ENCODE data around the gene COPS4.
"Not testable (repeated sequence)": the region's sequence is repeated elsewhere in the genome, so short reads cannot be mapped to it uniquely, and the experiment has no call there.

Gene COPS4

DNA sequence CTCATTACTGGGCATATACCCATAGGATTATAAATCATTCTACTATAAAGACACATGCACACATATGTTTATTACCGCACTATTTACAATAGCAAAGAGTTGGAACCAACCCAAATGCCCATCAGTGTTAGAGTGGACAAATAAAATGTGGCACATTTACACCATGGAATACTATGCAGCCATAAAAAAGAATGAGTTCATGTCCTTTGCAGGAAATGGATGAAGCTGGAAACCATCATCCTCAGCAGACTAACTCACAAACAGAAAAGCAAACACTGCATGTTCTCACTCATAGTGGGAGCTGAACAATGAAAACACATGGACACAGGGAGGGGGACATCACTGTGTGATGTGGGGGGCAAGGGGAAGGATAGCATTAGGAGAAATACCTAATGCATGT, 11.4 kb upstream of the COPS4 start:
- not testable (repeated sequence) for H3K9me3 ChIP-seq (ENCODE audit: control insufficient read depth, low read length); H3K27me3 ChIP-seq (ENCODE audit: control insufficient read depth, insufficient read depth, low read length, poor library complexity, severe bottlenecking); H3K4me1 ChIP-seq (ENCODE audit: control insufficient read depth, insufficient read depth, low read length); H3K4me3 ChIP-seq (ENCODE audit: insufficient read depth, low read depth, low read length); H3K36me3 ChIP-seq (ENCODE audit: control insufficient read depth, insufficient read depth, low read length); H3K27ac ChIP-seq (ENCODE audit: insufficient read depth, low read depth, low read length, poor library complexity, severe bottlenecking)
- 90 to 95% methylated on average over 1 of the region's 1 CpG for WGBS, 2 experiments

DNA sequence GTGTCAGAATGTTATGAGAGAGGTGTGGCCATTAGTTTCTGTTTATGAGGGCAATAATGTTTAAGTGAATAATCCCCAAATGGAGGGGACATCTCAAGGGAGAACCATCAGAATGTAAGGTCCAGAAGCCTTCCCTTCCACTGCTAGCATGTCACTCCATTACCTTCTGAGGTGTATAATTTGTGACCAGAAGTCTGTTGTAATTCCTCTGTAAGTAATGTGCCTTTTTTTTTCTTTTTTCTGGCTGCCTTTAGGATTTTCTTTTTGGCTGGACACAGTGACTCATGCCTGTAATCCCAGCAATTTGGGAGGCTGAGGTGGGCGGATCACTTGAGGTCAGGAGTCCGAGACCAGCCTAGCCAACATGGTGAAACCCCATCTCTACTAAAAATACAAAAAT, 10.8 kb upstream of the COPS4 start:
- WGBS, 2 experiments: 87 to 100% methylated on average over 2 of the region's 2 CpGs
- Histone ChIP-seq H3K27me3 (ENCODE audit: control insufficient read depth, insufficient read depth, low read length, poor library complexity, severe bottlenecking) (peaks cover 10% of the 10 kb centered on the region), H3K36me3 (ENCODE audit: control insufficient read depth, insufficient read depth, low read length) (no peaks in the 10 kb centered on the region), H3K27ac (ENCODE audit: insufficient read depth, low read depth, low read length, poor library complexity, severe bottlenecking) (no peak overlapping the region), H3K4me1 (ENCODE audit: control insufficient read depth, insufficient read depth, low read length) (no peaks in the 10 kb centered on the region), H3K9me3 (ENCODE audit: control insufficient read depth, low read length) (no peaks in the 10 kb centered on the region), H3K4me3 (ENCODE audit: insufficient read depth, low read depth, low read length) (no peak overlapping the region)

DNA sequence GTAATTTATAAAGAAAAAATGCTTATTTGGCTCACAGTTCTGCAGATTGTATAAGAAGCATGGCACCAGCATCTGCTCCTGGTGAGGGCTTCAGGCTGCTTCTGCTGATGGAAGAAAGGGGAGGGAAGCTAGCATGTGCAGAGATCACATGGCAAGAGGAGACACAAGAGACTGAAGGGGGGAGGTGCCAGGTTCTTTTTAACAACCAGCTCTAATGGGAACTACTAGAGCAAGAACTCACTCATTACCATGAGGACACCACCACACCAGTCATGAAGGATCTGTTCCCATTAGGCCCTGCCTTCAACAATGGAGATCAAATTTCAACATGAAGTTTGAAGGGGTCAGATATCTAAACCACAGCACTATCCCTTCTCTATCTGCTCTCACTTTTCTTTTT, 9.4 kb upstream of the COPS4 start:
- H3K4me3 ChIP-seq (ENCODE audit: insufficient read depth, low read depth, low read length): no peak overlapping the region
- H3K27ac ChIP-seq (ENCODE audit: insufficient read depth, low read depth, low read length, poor library complexity, severe bottlenecking): no peak overlapping the region
- no peaks in the 10 kb centered on the region for H3K9me3 ChIP-seq (ENCODE audit: control insufficient read depth, low read length)
- H3K27me3 ChIP-seq (ENCODE audit: control insufficient read depth, insufficient read depth, low read length, poor library complexity, severe bottlenecking): peaks cover 24% of the 10 kb centered on the region
- no peaks in the 10 kb centered on the region for H3K4me1 ChIP-seq (ENCODE audit: control insufficient read depth, insufficient read depth, low read length)
- no peaks in the 10 kb centered on the region for H3K36me3 ChIP-seq (ENCODE audit: control insufficient read depth, insufficient read depth, low read length)

DNA sequence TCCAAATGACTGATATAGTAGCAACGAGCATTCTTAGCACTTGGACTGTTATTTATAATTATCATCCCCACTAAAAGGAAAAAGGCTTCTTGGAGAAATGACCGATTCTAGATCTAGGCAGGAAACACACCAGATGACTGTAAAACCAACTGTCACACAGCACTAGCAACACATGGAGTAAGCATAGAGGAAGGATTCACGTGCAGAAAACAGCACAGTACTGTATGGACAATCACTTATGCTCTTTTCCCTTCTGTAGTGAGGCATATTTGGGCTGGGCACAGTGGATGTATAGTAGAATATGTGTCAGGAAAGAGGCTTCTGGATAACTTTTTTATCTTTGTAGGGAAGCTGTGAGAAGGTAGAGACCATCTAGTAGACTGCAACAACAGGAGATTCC, 6.0 kb upstream of the COPS4 start:
- H3K4me1 ChIP-seq (ENCODE audit: control insufficient read depth, insufficient read depth, low read length): no peaks in the 10 kb centered on the region
- no peak overlapping the region for H3K4me3 ChIP-seq (ENCODE audit: insufficient read depth, low read depth, low read length)
- whole genome bisulfite sequencing, 2 experiments: 68 to 73% methylated on average over 3 of the region's 3 CpGs
- H3K27ac ChIP-seq (ENCODE audit: insufficient read depth, low read depth, low read length, poor library complexity, severe bottlenecking): no peak overlapping the region
- peaks cover 24% of the 10 kb centered on the region for H3K27me3 ChIP-seq (ENCODE audit: control insufficient read depth, insufficient read depth, low read length, poor library complexity, severe bottlenecking)
- H3K9me3 ChIP-seq (ENCODE audit: control insufficient read depth, low read length): no peaks in the 10 kb centered on the region
- H3K36me3 ChIP-seq (ENCODE audit: control insufficient read depth, insufficient read depth, low read length): no peaks in the 10 kb centered on the region

DNA sequence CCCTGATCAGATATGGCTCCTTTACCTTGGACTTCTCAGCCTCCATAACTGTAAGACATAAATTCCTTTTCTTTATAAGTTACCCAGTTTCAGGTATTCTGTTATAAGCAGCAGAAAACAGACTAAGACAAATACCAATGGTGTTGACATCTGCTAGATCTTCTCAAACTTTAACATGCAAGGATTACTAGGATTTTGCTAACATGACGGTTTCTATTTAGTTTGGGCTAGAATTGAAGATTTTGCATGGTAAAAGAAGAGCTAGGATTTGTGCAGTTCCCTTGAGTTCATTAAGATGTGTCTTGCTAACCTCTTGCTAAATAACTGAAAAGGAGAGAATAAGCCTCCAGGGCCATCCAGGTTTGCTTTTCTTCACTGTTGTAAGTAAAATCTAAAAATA, 5.3 kb upstream of the COPS4 start:
- no peaks in the 10 kb centered on the region for H3K4me1 ChIP-seq (ENCODE audit: control insufficient read depth, insufficient read depth, low read length)
- H3K27me3 ChIP-seq (ENCODE audit: control insufficient read depth, insufficient read depth, low read length, poor library complexity, severe bottlenecking): peaks cover 24% of the 10 kb centered on the region
- 89 to 91% methylated on average over 1 of the region's 1 CpG for WGBS, 2 experiments
- H3K9me3 ChIP-seq (ENCODE audit: control insufficient read depth, low read length): no peaks in the 10 kb centered on the region
- H3K27ac ChIP-seq (ENCODE audit: insufficient read depth, low read depth, low read length, poor library complexity, severe bottlenecking): no peak overlapping the region
- H3K4me3 ChIP-seq (ENCODE audit: insufficient read depth, low read depth, low read length): no peak overlapping the region
- H3K36me3 ChIP-seq (ENCODE audit: control insufficient read depth, insufficient read depth, low read length): no peaks in the 10 kb centered on the region

DNA sequence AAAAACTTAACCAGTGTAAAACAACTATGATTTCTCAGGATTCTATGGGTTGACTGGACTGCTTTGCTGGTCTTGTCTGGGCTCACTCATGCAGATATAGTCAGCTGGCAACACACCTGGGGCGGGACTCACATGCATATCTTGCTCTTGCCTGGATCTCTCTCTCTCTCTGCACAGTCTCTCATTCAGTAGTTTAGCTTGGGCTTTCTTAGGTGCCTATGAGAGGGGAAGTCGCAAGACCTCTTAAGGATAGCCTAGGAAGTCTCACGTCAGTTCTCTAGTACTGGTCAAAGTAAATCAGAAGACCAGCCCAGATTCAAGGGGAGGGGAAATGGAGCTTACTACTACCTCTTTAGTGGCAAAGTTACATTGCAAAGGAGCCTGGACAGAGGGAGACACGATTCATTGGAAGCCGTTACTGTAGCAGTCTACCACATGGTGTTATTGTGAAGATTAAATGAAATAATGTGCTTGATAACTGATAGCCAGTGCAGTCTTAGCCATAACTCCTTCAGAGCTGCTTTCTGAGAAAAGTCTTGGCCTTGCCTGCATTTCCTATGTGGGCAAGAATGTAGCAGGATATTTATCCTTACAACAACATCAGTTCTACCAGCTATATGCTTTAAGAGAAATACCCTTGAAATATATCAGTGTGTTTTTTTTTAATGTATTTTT, 2.1 kb downstream of the COPS4 start:
- no peaks in the 10 kb centered on the region for H3K36me3 ChIP-seq (ENCODE audit: control insufficient read depth, insufficient read depth, low read length)
- no peak overlapping the region for H3K4me3 ChIP-seq (ENCODE audit: insufficient read depth, low read depth, low read length)
- H3K4me1 ChIP-seq (ENCODE audit: control insufficient read depth, insufficient read depth, low read length): no peaks in the 10 kb centered on the region
- H3K27me3 ChIP-seq (ENCODE audit: control insufficient read depth, insufficient read depth, low read length, poor library complexity, severe bottlenecking): no peaks in the 10 kb centered on the region
- no peaks in the 10 kb centered on the region for H3K9me3 ChIP-seq (ENCODE audit: control insufficient read depth, low read length)
- 92 to 95% methylated on average over 5 of the region's 5 CpGs for WGBS, 2 experiments
- no peak overlapping the region for H3K27ac ChIP-seq (ENCODE audit: insufficient read depth, low read depth, low read length, poor library complexity, severe bottlenecking)

DNA sequence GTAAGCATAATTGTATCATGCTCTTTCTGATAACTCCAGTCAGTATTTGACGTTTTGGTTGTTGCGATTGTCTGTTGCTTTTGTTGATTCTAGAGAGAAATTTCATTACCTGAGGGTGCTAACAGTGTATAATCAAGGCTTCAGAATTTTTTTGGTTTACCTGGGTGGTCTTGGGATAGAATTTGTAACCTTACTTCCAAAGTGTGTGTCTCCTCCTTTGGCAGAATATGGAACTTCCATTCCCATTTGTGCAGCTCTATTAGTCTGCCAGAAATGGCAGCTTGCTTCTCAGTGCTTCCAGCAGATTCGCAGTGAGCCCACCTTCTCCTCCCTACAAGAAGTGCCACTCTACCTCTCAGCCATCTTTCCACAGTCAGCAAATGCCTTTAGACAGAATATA, 5.3 kb downstream of the COPS4 start:
- no peaks in the 10 kb centered on the region for H3K36me3 ChIP-seq (ENCODE audit: control insufficient read depth, insufficient read depth, low read length)
- H3K9me3 ChIP-seq (ENCODE audit: control insufficient read depth, low read length): no peaks in the 10 kb centered on the region

DNA sequence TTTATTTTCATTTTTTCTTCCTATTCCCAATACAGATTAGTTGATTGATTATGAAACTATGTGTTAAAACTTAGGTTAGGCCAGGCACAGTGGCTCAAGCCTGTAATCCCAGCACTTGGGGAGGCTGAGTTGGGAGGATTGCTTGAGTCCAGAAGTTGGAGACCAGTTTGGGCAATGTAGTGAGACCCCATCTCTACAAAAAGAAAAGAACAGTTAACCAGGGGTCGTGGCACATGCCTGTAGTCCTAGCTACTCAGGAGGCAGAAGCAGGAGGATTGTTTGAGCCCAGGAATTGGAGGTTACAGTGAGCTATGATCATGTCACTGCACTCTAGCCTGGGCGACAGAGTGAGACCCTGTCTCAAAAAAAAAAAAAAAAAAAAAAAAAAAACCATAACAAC, 8.2 kb downstream of the COPS4 start:
- 95 to 96% methylated on average over 1 to 2 of the region's 2 CpGs for WGBS, 2 experiments
- H3K27me3 ChIP-seq (ENCODE audit: control insufficient read depth, insufficient read depth, low read length, poor library complexity, severe bottlenecking); H3K4me3 ChIP-seq (ENCODE audit: insufficient read depth, low read depth, low read length): not testable (repeated sequence)

More for the DNA sequence above, 5.3 kb downstream of the COPS4 start:
- H3K4me1 ChIP-seq (ENCODE audit: control insufficient read depth, insufficient read depth, low read length): no peaks in the 10 kb centered on the region
- WGBS, 2 experiments: 93 to 94% methylated on average over 3 of the region's 3 CpGs
- no peaks in the 10 kb centered on the region for H3K27me3 ChIP-seq (ENCODE audit: control insufficient read depth, insufficient read depth, low read length, poor library complexity, severe bottlenecking)
- no peak overlapping the region for H3K27ac ChIP-seq (ENCODE audit: insufficient read depth, low read depth, low read length, poor library complexity, severe bottlenecking)
- no peak overlapping the region for H3K4me3 ChIP-seq (ENCODE audit: insufficient read depth, low read depth, low read length)

DNA sequence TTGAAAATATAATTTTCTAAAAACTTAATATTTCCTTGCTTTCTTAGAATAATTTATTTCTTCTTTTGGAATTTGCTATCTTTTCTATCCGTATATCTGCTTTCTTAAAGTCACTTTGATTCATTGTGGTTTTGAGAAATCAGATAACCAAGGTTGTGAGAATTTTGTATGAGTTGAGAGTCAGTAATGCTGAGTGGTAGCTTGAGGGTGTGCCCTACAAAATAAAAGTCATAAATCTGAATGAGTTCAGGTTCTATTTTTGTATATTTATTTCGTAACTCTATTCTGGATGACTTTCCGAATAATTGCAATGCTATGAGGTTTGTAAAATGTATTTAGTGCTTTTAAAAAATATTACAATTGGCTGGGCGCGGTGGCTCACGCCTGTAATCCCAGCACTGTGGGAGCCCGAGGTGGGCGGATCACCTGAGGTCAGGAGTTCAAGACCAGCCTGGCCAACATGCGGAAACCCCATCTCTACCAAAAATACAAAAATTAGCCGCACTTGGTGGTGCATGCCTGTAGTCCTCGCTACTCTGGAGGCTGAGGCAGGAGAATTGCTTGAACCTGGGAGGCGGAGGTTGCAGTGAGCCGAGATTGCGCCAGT, 8.9 kb downstream of the COPS4 start:
- no peak overlapping the region for H3K4me3 ChIP-seq (ENCODE audit: insufficient read depth, low read depth, low read length)
- no peak overlapping the region for H3K27ac ChIP-seq (ENCODE audit: insufficient read depth, low read depth, low read length, poor library complexity, severe bottlenecking)
- H3K4me1 ChIP-seq (ENCODE audit: control insufficient read depth, insufficient read depth, low read length): no peaks in the 10 kb centered on the region
- no peaks in the 10 kb centered on the region for H3K27me3 ChIP-seq (ENCODE audit: control insufficient read depth, insufficient read depth, low read length, poor library complexity, severe bottlenecking)
- no peaks in the 10 kb centered on the region for H3K9me3 ChIP-seq (ENCODE audit: control insufficient read depth, low read length)
- 91 to 95% methylated on average over 12 to 14 of the region's 14 CpGs for WGBS, 2 experiments
- no peaks in the 10 kb centered on the region for H3K36me3 ChIP-seq (ENCODE audit: control insufficient read depth, insufficient read depth, low read length)

More for the DNA sequence above, 8.2 kb downstream of the COPS4 start:
- not testable (repeated sequence) for H3K36me3 ChIP-seq (ENCODE audit: control insufficient read depth, insufficient read depth, low read length); H3K9me3 ChIP-seq (ENCODE audit: control insufficient read depth, low read length); H3K4me1 ChIP-seq (ENCODE audit: control insufficient read depth, insufficient read depth, low read length); H3K27ac ChIP-seq (ENCODE audit: insufficient read depth, low read depth, low read length, poor library complexity, severe bottlenecking)

DNA sequence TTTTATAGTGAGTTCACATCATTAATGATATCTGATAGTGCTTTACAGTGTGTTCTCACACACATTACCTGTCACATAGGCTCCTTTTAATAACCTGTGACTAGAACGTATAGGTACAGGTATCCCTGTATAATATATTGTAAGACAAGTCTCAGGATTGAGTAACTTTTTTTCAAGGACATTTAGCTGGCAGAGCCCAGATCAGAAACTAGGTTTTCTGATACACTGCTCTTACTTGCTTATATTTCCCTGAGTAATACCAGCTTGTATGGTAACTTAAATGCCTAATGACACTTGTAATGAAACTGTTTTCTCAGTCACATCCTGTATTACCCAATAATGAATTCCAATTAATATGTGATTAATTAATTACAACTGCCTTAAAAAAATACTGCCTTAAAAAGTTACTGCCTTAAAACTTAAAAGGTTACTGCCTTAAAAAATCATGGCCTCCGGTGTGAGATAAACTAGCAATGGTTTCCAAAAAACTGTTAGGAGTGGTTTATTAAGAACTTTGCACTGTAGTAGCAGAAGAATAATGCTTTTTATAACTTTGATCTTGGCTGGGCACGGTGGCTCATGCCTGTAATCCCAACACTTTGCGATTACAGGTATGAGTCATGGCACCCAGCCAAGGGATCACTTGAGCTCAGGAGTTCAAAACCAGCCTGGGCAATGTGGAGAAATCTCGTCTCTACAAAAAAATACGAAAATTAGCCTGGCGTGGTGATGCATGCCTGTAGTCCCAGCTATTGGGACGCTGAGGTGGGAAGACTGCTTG, 11.9 kb downstream of the COPS4 start:
- Histone ChIP-seq H3K27ac (ENCODE audit: insufficient read depth, low read depth, low read length, poor library complexity, severe bottlenecking) (no peak overlapping the region), H3K36me3 (ENCODE audit: control insufficient read depth, insufficient read depth, low read length) (peaks cover 10% of the 10 kb centered on the region), H3K4me1 (ENCODE audit: control insufficient read depth, insufficient read depth, low read length) (no peaks in the 10 kb centered on the region), H3K9me3 (ENCODE audit: control insufficient read depth, low read length) (no peaks in the 10 kb centered on the region), H3K27me3 (ENCODE audit: control insufficient read depth, insufficient read depth, low read length, poor library complexity, severe bottlenecking) (no peaks in the 10 kb centered on the region), H3K4me3 (ENCODE audit: insufficient read depth, low read depth, low read length) (no peak overlapping the region)
- 94 to 96% methylated on average over 7 to 8 of the region's 8 CpGs for WGBS, 2 experiments

All from ectodermal cell (in vitro differentiated cells).